Glomerular visceral epithelial cell (primary cell): Measurements from ENCODE around the gene UBE2E2.

ENCODE experiments used
- DNase-seq: peaks from one replicate; pipeline ENCODE4 v3.0.0-alpha.2; 2016; ENCODE audit errors: extremely low spot score

The UBE2E2 gene

GRCh38 chr3:23389089-23389488 lies 186.0 kb downstream of the UBE2E2 start:
- DNase-seq = no peak

- DNase-seq = no peak
Measured at GRCh38 chr3:23389686-23390085, 186.6 kb downstream of the UBE2E2 start.

- DNase-seq = no peak
Measured at GRCh38 chr3:23390446-23390845, 187.3 kb downstream of the UBE2E2 start.

- DNase-seq = no peak
Measured at GRCh38 chr3:23390989-23391553, 187.9 kb downstream of the UBE2E2 start.

GRCh38 chr3:23395115-23395514 lies 192.0 kb downstream of the UBE2E2 start:
- DNase-seq = no peak

GRCh38 chr3:23396746-23397145 lies 193.6 kb downstream of the UBE2E2 start:
- DNase-seq = no peak

- no peak for DNase-seq
Measured at GRCh38 chr3:23399221-23399620, 196.1 kb downstream of the UBE2E2 start.

- peak; percentile 67 for DNase-seq
Measured at GRCh38 chr3:23402728-23403492, 199.8 kb downstream of the UBE2E2 start.

- DNase-seq = peak; percentile 16
Measured at GRCh38 chr3:23404246-23404645, 201.1 kb downstream of the UBE2E2 start.

GRCh38 chr3:23405081-23405480 lies 202.0 kb downstream of the UBE2E2 start:
- peak; percentile 25 for DNase-seq

GRCh38 chr3:23406601-23407000 lies 203.5 kb downstream of the UBE2E2 start:
- no peak for DNase-seq

GRCh38 chr3:23418026-23418425 lies 214.9 kb downstream of the UBE2E2 start:
- no peak for DNase-seq

- no peak for DNase-seq
Measured at GRCh38 chr3:23421811-23422516, 218.8 kb downstream of the UBE2E2 start.

GRCh38 chr3:23422517-23422851 lies 219.4 kb downstream of the UBE2E2 start:
- DNase-seq = no peak

- DNase-seq = no peak
Measured at GRCh38 chr3:23425410-23425809, 222.3 kb downstream of the UBE2E2 start.

- peak; percentile 7 for DNase-seq
Measured at GRCh38 chr3:23430781-23431398, 227.8 kb downstream of the UBE2E2 start.

GRCh38 chr3:23431764-23432163 lies 228.6 kb downstream of the UBE2E2 start:
- no peak for DNase-seq

GRCh38 chr3:23435318-23435717 lies 232.2 kb downstream of the UBE2E2 start:
- peak; percentile 36 for DNase-seq

- DNase-seq = no peak
Measured at GRCh38 chr3:23435904-23436303, 232.8 kb downstream of the UBE2E2 start.

- no peak for DNase-seq
Measured at GRCh38 chr3:23437484-23438145, 234.5 kb downstream of the UBE2E2 start.

GRCh38 chr3:23438657-23439056 lies 235.5 kb downstream of the UBE2E2 start:
- DNase-seq = no peak

- DNase-seq = no peak
Measured at GRCh38 chr3:23439080-23439479, 236.0 kb downstream of the UBE2E2 start.
